GM21723 (cell line): Measurements from ENCODE around the gene CHRNE.
"Not testable (repeated sequence)": the region's sequence is repeated elsewhere in the genome, so short reads cannot be mapped to it uniquely, and the experiment has no call there.

ENCODE experiments used
- ATAC-seq: cut with Tn5 transposase; IDR thresholded peaks from one replicate; pipeline ENCODE4 v1.9.1; 2021; ENCODE audit warnings: mild to moderate bottlenecking, moderate library complexity; ENCODE audit not compliant: unreplicated experiment

The CHRNE gene

GRCh38 chr17:4891411-4892410, 11.2 kb downstream of the CHRNE start:
- no peak for ATAC-seq

DNA sequence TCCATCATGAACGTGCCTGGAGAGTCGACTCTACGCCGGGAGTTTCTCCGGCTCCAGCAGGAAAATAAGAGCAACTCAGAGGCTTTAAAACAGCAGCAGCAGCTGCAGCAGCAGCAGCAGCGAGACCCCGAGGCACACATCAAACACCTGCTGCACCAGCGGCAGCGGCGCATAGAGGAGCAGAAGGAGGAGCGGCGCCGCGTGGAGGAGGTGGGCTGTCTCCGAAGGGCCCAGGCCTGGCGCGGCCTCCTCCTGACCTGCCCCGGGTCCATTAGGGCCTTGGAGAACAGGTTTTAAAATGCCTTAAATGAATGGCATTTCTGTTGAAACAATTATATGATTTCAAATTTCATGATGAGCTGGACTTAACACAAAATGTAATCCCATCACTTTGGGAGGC, 15.3 kb downstream of the CHRNE start:
- ATAC-seq: no peak

GRCh38 chr17:4886830-4887229, 16.1 kb downstream of the CHRNE start:
- ATAC-seq: no peak

DNA sequence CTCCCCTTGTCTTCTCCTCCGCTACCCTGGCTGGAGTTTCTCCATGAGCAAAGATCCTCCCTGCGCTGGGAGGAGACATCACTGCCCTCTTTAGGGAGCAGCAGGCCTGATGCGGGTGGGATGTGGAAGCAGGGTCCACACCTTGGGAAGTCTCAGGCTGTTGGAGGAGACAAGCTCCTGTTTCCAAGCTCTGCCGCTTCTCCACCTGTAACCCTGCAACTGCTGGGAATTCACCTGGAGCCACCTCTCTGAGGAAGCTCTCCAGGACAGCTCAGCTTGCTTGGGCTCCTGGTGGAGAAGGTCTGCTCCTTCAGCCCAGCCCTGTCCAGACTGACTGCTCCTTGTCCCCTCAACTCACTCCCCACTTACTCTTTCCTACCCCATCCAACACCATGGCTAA, 18.4 kb downstream of the CHRNE start:
- ATAC-seq: no peak

- no peak for ATAC-seq
Measured at GRCh38 chr17:4881761-4882555, 20.9 kb downstream of the CHRNE start.

GRCh38 chr17:4880857-4881256, 22.0 kb downstream of the CHRNE start:
- no peak for ATAC-seq

DNA sequence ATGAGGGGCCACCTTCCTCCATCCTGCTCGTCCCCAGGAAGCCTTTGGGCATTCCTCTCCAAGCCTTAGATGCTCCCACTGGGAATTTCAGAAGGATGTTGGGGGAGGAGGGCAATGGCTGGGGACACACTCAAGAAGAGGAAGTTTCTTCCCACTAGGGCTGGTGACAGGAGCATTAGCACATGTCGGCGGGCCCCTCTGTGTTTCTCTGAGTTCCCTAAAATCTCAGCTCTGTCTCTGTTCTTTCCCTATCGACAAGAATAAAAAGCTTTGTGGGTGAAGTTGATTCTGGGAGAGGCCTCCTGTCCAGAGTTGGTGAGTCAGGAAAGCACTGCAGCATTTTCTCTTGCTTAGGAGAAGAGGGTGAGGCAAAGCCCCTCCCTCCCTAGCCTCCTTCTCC, 23.3 kb downstream of the CHRNE start:
- ATAC-seq: no peak

DNA sequence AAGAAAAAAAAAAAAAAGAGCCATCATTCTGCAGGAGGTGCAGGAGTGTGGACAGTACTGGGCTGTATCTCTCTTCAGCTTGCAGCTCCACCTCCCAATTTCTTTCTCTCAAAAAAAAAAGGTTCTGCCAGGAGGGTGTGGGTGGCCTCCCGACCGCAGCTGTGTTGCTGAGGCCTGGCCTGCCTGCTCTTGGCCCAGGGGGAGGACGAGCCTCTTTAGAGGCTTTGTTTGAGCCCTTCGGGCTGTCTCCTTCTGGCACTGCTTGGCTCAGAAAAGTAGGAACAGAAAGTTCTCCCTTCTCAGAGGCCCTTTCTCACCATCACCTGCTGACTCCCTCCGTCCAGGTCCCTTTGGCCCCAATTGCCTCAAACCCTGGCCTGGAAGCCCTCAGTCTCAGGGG, 25.8 kb downstream of the CHRNE start:
- no peak for ATAC-seq

DNA sequence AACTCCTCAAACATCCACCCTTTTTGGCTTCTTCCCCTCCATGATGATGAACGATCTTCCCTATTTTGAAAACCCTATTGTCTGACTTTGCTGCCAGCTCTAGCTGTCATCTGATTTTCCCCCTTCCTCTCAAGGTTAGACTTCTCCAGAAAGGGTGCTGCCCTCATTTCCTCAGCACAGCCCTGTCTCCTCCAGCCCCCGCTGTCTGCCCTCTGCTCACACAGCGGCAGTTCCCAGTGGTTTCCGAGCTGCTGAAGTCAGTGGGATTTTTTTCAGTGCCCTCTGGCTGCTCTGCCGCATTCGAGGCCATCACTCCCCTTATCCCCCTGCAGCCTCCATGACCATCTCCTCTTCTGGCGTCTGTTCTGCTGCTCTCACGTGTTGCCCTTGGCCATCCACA, 30.1 kb downstream of the CHRNE start:
- no peak for ATAC-seq

DNA sequence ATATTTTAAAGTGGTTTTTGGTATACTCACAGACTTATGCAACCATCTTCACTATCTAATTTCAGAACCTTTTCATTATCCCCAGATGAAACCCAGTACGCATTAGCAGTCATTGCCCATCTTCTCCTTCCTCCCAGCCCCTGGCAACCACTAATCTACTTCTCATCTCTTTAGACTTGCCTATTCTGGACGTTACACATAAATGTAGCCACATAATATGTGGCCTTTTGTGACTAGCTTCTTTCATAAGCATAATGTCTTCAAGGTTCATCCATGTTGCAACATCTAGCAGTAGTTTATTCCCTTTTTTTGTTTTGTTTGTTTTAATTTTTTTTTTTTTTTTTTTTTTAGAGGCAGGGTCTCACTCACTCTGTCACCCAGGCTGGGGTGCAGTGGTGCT, 32.0 kb downstream of the CHRNE start:
- no peak for ATAC-seq

DNA sequence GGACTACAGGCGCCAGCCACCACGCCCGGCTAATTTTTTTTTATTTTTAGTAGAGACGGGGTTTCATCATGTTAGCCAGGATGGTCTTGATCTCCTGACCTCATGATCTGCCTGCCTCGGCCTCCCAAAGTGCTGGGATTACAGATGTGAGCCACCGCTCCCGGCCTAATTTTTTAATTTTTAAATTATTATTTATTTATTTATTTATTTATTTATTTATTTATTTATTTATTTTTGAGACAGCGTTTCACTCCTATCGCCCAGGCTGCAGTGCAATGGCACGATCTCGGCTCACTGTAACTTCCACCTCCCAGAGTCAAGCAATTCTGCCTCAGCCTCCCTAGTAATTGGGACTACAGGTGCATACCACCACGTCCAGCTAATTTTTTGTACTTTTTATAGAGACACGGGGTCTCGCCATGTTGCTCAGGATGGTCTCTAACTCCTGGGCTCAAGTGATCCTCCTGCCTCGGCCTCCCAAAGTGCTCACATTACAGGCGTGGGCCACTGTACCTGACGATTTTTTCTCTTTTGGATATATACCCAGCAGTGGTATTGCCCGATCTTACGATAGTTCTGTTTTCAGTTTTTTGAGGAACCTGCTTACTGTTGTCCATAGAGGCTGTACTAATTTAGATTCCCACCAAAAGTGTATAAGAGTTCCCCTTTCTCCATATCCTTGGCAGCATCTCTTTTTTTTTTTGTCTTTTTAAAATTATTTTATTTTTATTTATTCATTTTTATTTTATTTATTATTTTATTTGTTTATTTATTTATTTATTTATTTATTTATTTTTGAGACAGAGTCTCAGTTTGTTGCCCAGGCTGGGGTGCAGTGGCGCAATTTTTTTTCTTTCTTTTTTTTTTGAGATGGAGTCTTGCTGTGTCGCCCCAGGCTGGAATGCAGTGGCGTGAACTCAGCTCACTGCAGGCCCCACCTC, 33.6 kb downstream of the CHRNE start:
- not testable (repeated sequence) for ATAC-seq

DNA sequence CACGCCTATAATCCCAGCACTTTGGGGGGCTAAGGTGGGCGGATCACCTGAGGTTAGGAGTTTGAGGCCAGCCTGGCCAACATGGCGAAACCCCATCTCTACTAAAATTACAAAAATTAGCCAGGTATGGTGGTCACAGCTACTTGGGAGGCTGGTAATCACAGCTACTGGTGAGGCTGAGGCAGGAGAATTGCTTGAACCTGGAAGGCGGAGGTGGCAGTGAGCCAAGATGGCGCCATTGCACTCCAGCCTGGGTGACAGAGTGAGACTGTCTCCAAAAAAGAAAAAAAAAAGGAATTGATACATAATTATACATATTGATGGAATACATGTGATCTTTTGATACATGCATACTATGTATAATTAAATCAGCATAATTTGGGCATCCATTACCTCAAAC, 35.4 kb downstream of the CHRNE start:
- not testable (repeated sequence) for ATAC-seq

DNA sequence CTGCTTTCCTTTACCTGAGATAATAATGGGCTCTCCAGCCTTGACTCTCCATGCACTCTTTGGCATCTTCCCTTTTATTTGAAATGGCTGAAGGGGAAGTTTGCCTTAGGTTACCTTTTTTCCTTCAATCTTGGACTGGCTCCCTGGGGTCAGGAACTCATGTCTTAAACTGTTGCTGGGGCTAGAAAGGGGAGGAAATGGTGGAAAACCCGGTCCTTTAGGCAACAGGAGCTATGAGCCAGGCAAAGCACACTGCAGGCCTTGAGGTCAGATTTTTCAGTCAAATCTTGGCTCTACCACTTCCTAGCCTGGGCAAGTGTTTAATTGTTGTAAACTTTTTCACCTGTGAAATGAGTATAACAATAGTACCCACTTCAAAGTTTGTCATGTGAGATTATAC, 39.6 kb downstream of the CHRNE start:
- no peak for ATAC-seq

GRCh38 chr17:4862720-4863119, 40.2 kb downstream of the CHRNE start:
- no peak for ATAC-seq

DNA sequence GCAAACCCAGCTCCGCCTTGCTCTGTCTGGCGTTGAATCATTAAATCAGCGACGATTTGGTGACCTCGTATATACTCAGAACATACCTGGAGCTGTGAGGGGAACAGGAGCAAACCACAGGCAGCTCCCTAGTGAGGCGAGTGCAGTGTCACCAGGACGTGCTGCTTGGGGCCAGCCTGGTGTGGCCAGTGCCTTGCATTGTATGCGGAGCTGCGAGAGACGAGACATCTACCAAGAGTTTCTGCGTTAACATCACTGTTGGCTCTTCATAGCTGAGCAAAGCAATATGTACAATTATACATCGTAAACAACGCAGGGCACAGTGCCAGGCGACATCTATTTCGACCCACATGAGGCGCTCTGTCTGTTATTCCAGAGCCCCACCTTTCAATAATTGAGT, 41.8 kb downstream of the CHRNE start:
- no peak for ATAC-seq

GRCh38 chr17:4860651-4861050, 42.2 kb downstream of the CHRNE start:
- ATAC-seq: no peak

DNA sequence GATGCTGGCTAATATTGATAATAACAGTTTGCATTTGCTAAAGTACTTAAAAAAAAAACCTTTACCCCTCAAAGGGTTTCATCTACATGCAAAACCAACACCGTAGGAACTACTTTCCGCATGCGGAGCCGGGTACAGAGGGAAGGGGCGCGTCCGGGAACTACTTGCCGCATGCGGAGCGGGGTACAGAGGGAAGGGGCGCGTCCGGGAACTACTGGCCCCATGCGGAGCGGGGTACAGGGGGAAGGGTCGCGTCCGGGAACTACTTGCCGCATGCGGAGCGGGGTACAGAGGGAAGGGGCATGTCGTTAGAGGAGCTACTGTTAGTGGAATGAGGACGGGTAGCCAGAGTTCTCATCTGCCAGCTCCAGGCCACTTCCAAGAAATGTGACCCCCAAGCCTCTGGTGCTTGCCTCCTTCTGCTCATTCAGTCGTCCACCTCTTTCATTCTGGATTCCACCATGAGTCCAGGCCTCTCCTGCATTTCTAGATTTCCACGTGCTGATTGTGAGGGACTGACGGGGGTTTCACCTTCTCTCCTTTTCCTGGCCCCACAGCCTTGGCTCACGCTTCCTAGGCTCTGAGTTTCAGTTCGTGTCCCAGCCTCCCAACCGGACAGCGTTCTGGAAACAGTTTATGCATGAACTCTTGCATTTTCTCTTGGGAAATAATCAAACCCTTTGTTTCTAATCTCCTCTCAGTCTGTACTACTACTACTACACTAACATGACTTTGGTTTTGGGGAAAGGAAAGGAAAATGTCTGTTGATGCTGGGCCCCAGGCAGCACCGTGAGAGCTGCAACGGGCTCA, 42.9 kb downstream of the CHRNE start:
- ATAC-seq: no peak

DNA sequence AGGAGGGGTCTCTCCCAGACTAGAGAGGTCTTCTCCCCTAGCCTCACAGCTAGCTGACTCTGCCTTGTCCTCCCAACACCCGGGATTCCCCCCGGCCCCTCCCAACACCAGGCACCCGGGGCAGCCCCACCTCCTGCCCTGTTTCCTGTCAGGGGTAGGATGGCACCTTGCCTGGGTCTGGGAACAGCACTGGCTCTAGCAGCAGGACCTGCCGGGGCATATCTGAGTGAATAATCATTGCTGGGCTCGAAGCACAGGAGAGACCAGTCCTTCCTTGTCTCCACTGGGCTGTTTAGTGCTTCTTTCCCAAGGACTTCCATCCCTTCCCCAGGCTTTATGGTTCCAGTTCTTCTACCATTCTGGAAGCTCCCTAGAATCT, 44.0 kb downstream of the CHRNE start:
- ATAC-seq: no peak

GRCh38 chr17:4858068-4858881, 44.6 kb downstream of the CHRNE start:
- no peak for ATAC-seq
